GM23338 (cell line): ENCODE measurements around the gene NDUFV1. TPM values are rescaled to one million over a fixed set of nuclear protein-coding genes. Genes with fewer than 3 reads are reported as not detected.

ENCODE experiments used
- ATAC-seq: fragments of 200-7000 bp; cut with Tn5 transposase; 3 replicates; pipeline ENCODE4 v1.9.1; 2020
- DNase-seq: peaks from one replicate; pipeline ENCODE4 v3.0.0-alpha.2; 2015; ENCODE audit warnings: low spot score
- H2AFZ ChIP-seq: fragments of 200-600 bp; sonication (generic); 2 replicates; pipeline ENCODE4 v1.8.0; 2016; ENCODE audit warnings: antibody characterized with exemption, mild to moderate bottlenecking, moderate library complexity
- H3F3A ChIP-seq: fragments of 200-600 bp; sonication (generic); replicated peaks from 2 replicates; pipeline ENCODE4 v1.8.0; 2017; ENCODE audit warnings: antibody characterized with exemption, mixed run types, low read depth
- H3K27ac ChIP-seq: fragments of 200-600 bp; sonication (generic); 2 replicates; pipeline ENCODE4 v1.6.1; 2016; ENCODE audit warnings: low read depth
- H3K27me3 ChIP-seq: fragments of 200-600 bp; sonication (generic); 2 replicates; pipeline ENCODE4 v1.8.0; 2016; ENCODE audit warnings: mild to moderate bottlenecking, mixed run types, moderate library complexity; ENCODE audit not compliant: insufficient read depth
- H3K36me3 ChIP-seq: fragments of 200-600 bp; sonication (generic); 2 replicates; pipeline ENCODE4 v1.8.0; 2016; ENCODE audit warnings: mild to moderate bottlenecking; ENCODE audit not compliant: insufficient read depth
- H3K4me1 ChIP-seq: fragments of 200-600 bp; sonication (generic); 2 replicates; pipeline ENCODE4 v1.8.0; 2016; ENCODE audit warnings: mild to moderate bottlenecking, moderate library complexity; ENCODE audit not compliant: insufficient read depth
- H3K4me2 ChIP-seq: fragments of 200-600 bp; sonication (generic); 2 replicates; pipeline ENCODE4 v1.7.1; 2017; ENCODE audit warnings: mixed run types
- H3K4me3 ChIP-seq: fragments of 200-600 bp; sonication (generic); 2 replicates; pipeline ENCODE4 v1.6.1; 2016; ENCODE audit warnings: mixed run types
- H3K79me2 ChIP-seq: fragments of 200-600 bp; sonication (generic); replicated peaks from 2 replicates; pipeline ENCODE4 v1.8.0; 2017; ENCODE audit warnings: mild to moderate bottlenecking; ENCODE audit not compliant: insufficient read depth
- H3K9me2 ChIP-seq: fragments of 200-600 bp; sonication (generic); 2 replicates; pipeline ENCODE4 v1.8.0; 2017; ENCODE audit not compliant: insufficient read depth
- H4K20me1 ChIP-seq: fragments of 200-600 bp; sonication (generic); replicated peaks from 2 replicates; pipeline ENCODE4 v1.8.0; 2017; ENCODE audit warnings: mild to moderate bottlenecking; ENCODE audit not compliant: insufficient read depth
- H3K27ac Mint-ChIP-seq: 2 replicates; pipeline ENCODE4 v1.8.0; 2020; ENCODE audit warnings: inconsistent platforms, mild to moderate bottlenecking, moderate library complexity, mixed read lengths
- H3K27me3 Mint-ChIP-seq: 3 replicates; pipeline ENCODE4 v1.8.0; 2022; ENCODE audit warnings: low read depth, mild to moderate bottlenecking, moderate library complexity, mixed read lengths, inconsistent platforms; ENCODE audit not compliant: insufficient read depth, poor library complexity
- H3K36me3 Mint-ChIP-seq: 3 replicates; pipeline ENCODE4 v1.8.0; 2021; ENCODE audit warnings: low read depth, mild to moderate bottlenecking, inconsistent platforms, moderate library complexity, mixed read lengths
- H3K4me1 Mint-ChIP-seq: 3 replicates; pipeline ENCODE4 v1.8.0; 2020; ENCODE audit warnings: mild to moderate bottlenecking, inconsistent platforms, mixed read lengths
- H3K4me3 Mint-ChIP-seq: 3 replicates; pipeline ENCODE4 v1.8.0; 2021; ENCODE audit warnings: moderate library complexity, mild to moderate bottlenecking, inconsistent platforms, mixed read lengths
- H3K9me3 Mint-ChIP-seq: 3 replicates; pipeline ENCODE4 v1.8.0; 2020; ENCODE audit warnings: moderate library complexity, mild to moderate bottlenecking, inconsistent platforms, mixed read lengths
- CREB1 ChIP-seq: fragments of 250-450 bp; sonication (Bioruptor Pico); IDR thresholded peaks from 2 replicates; pipeline ENCODE4 v1.5.0; 2020; ENCODE audit warnings: low read depth, mild to moderate bottlenecking, moderate library complexity
- ETS1 ChIP-seq: IDR thresholded peaks from 2 replicates; pipeline ENCODE4 v1.6.1; 2016; ENCODE audit warnings: antibody characterized with exemption
- EZH2 ChIP-seq: fragments of 200-600 bp; sonication (generic); IDR thresholded peaks from one replicate; pipeline ENCODE4 v1.8.0; 2017; ENCODE audit warnings: antibody characterized with exemption, mild to moderate bottlenecking, low read depth; ENCODE audit not compliant: unreplicated experiment
- NANOG ChIP-seq: IDR thresholded peaks from 2 replicates; pipeline ENCODE4 v1.6.1; 2016; ENCODE audit warnings: antibody characterized with exemption, borderline replicate concordance
- POLR2AphosphoS5 ChIP-seq: IDR thresholded peaks from 2 replicates; pipeline ENCODE4 v1.6.1; 2016; ENCODE audit warnings: antibody characterized with exemption, low read depth
- ZNF114 ChIP-seq: fragments of 250-450 bp; sonication (Bioruptor Pico); IDR thresholded peaks from 2 replicates; pipeline ENCODE4 v1.5.0; 2020; ENCODE audit warnings: mild to moderate bottlenecking, moderate library complexity
- ZNF462 ChIP-seq: fragments of 250-450 bp; sonication (Bioruptor Pico); IDR thresholded peaks from 2 replicates; pipeline ENCODE4 v1.5.0; 2020; ENCODE audit warnings: mild to moderate bottlenecking, moderate library complexity
- polyA plus RNA-seq: library from polyadenylated mRNA; unstranded; fragments of >200 nt; fragmentation: Nextera tagmentation; extraction: Ambion mirVana; gene quantifications from 2 replicates; pipeline ENCODE4 v1.2.1, GENCODE V29; 2016
- total RNA-seq: library from RNA; depleted of rRNA; stranded (reverse); fragments of >200 nt; shearing (Covaris generic); gene quantifications from 2 replicates; pipeline ENCODE4 v1.2.3, GENCODE V29; 2014

The NDUFV1 gene
- total and polyA plus RNA-seq, 2 experiments from 2014 or later, result 104 to 241 TPM

GRCh38 chr11:67607507-67607906, 771 bp downstream of the NDUFV1 start:
- peak overlapping the region; percentile 74 for H3K27ac Mint-ChIP-seq
- peak overlapping the region; percentile 66; the same call in 1 of the 2 replicates for H2AFZ ChIP-seq
- H3K36me3 ChIP-seq, result no peaks in the 10 kb centered on the region
- peaks cover 21% of the 10 kb centered on the region for H3K4me1 Mint-ChIP-seq
- no peak for DNase-seq
- H3F3A ChIP-seq, result 0 out of 2 replicates have a peak, but pooled peaks cover 6% of the 10 kb centered on the region
- H3K4me3 Mint-ChIP-seq, result peak overlapping the region; percentile 91
- H3K79me2 ChIP-seq, result peaks cover 9% of the 10 kb centered on the region; the same call in 1 of the 2 replicates
- H3K36me3 Mint-ChIP-seq, result peaks cover 27% of the 10 kb centered on the region
- H3K9me2 ChIP-seq, result no peaks in the 10 kb centered on the region
- H3K27ac ChIP-seq, result no peak overlapping the region
- no peaks in the 10 kb centered on the region for H3K27me3 ChIP-seq
- peak overlapping the region; percentile 96 for H3K4me2 ChIP-seq
- TF ChIP-seq EZH2 (no peak), POLR2AphosphoS5 (no peak), ZNF462 (no peak), ZNF114 (CRISPR knock-in tag) (no peak), ETS1 (no peak), CREB1 (CRISPR knock-in tag) (no peak), NANOG (no peak)
- peak overlapping the region; percentile 97 for H3K4me3 ChIP-seq
- H4K20me1 ChIP-seq, result no peaks in the 10 kb centered on the region
- no peak for ATAC-seq
- H3K9me3 Mint-ChIP-seq, result peaks cover 4% of the 10 kb centered on the region; the same call in 2 of the 3 replicates
- peaks cover 1% of the 10 kb centered on the region for H3K27me3 Mint-ChIP-seq
- H3K4me1 ChIP-seq, result peaks cover 26% of the 10 kb centered on the region
